Stimulated activated CD8-positive, alpha-beta memory T cell treated with anti-CD3 and anti-CD28 coated beads, Interleukin-7, amount 100 ng/mL, for 48 hours (primary cell): ENCODE data around the gene SOX13.
"Not testable (repeated sequence)": the region's sequence is repeated elsewhere in the genome, so short reads cannot be mapped to it uniquely, and the experiment has no call there.

ENCODE experiments used
- DNase-seq, 2 donors: peaks; one replicate each; pipeline ENCODE4 v3.0.0-alpha.2; 2020; ENCODE audit warnings: low read depth in 1 of 2; ENCODE audit errors: extremely low read depth in 1 of 2

The SOX13 gene

GRCh38 chr1:204085876-204086275, 13.0 kb downstream of the SOX13 start:
- no peak for DNase-seq

GRCh38 chr1:204087181-204087892, 14.4 kb downstream of the SOX13 start:
- DNase-seq, result no peak

- no peak for DNase-seq
Measured at GRCh38 chr1:204087893-204088528, 15.1 kb downstream of the SOX13 start.

GRCh38 chr1:204088596-204088995, 15.7 kb downstream of the SOX13 start:
- DNase-seq, result no peak

GRCh38 chr1:204089044-204089751, 16.3 kb downstream of the SOX13 start:
- DNase-seq, result no peak

GRCh38 chr1:204090132-204090531, 17.2 kb downstream of the SOX13 start:
- not testable (repeated sequence) for DNase-seq

- DNase-seq, result no peak
Measured at GRCh38 chr1:204091066-204091465, 18.2 kb downstream of the SOX13 start.

- DNase-seq, result no peak
Measured at GRCh38 chr1:204091787-204092312, 18.9 kb downstream of the SOX13 start.

- DNase-seq, result no peak
Measured at GRCh38 chr1:204092632-204093420, 19.9 kb downstream of the SOX13 start.

- no peak for DNase-seq
Measured at GRCh38 chr1:204093421-204093717, 20.5 kb downstream of the SOX13 start.

GRCh38 chr1:204093781-204094180, 20.9 kb downstream of the SOX13 start:
- no peak for DNase-seq

GRCh38 chr1:204094313-204094729, 21.4 kb downstream of the SOX13 start:
- DNase-seq, result no peak

GRCh38 chr1:204094856-204095634, 22.1 kb downstream of the SOX13 start:
- DNase-seq, result no peak

GRCh38 chr1:204096931-204097330, 24.0 kb downstream of the SOX13 start:
- no peak for DNase-seq

- DNase-seq, result no peak
Measured at GRCh38 chr1:204098683-204099082, 25.8 kb downstream of the SOX13 start.

- DNase-seq, result not testable (repeated sequence)
Measured at GRCh38 chr1:204099754-204100153, 26.8 kb downstream of the SOX13 start.

- no peak for DNase-seq
Measured at GRCh38 chr1:204102029-204102611, 29.2 kb downstream of the SOX13 start.

GRCh38 chr1:204102739-204103430, 30.0 kb downstream of the SOX13 start:
- DNase-seq, result no peak

- DNase-seq, result no peak
Measured at GRCh38 chr1:204103431-204103741, 30.5 kb downstream of the SOX13 start.
